H1 (cell line): ENCODE data around the gene UMAD1. TPM values are rescaled to one million over a fixed set of nuclear protein-coding genes. Genes with fewer than 3 reads are reported as not detected.

ENCODE experiments used
- CTCF ChIA-PET: fragments of 300-600 bp; sonication (Branson Sonifier 250); formaldehyde crosslinking; loops from one replicate; lab custom pipeline; 2021; ENCODE audit not compliant: partially characterized antibody; lab: Charles Lee
- POLR2A ChIA-PET: fragments of 300-600 bp; sonication (Branson Sonifier 250); formaldehyde crosslinking; loops from one replicate; lab custom pipeline; 2021; ENCODE audit warnings: inconsistent platforms; ENCODE audit not compliant: partially characterized antibody; lab: Charles Lee
- DNase-seq, 2 experiments: peaks; one replicate each; pipeline versions ENCODE4 v3.0.0 to v3.0.0-alpha.2; 2010 to 2022; ENCODE audit warnings: low spot score in 2 of 2, low read depth in 1 of 2, mixed read lengths in 1 of 2
- FAIRE-seq: peaks from 2 replicates; lab custom pipeline; 2011; peaks lifted over from hg19 to GRCh38; lab: Jason Lieb, UNC
- H2AFZ ChIP-seq: 2 replicates; pipeline ENCODE4 v1.8.1; 2012; ENCODE audit warnings: low read length, inconsistent platforms
- H2AK5ac ChIP-seq: 2 replicates; pipeline ENCODE4 v1.6.1; 2013; ENCODE audit warnings: low read depth, low read length
- H2BK120ac ChIP-seq: replicated peaks from 2 replicates; pipeline ENCODE3; 2013; ENCODE audit warnings: low read depth, low read length, inconsistent platforms
- H2BK12ac ChIP-seq: 2 replicates; pipeline ENCODE4 v1.6.1; 2013; ENCODE audit warnings: low read depth, low read length
- H2BK15ac ChIP-seq: 2 replicates; pipeline ENCODE4 v1.6.1; 2013; ENCODE audit warnings: low read length
- H2BK20ac ChIP-seq: 2 replicates; pipeline ENCODE4 v1.6.1; 2013; ENCODE audit warnings: low read length
- H2BK5ac ChIP-seq: 2 replicates; pipeline ENCODE4 v1.6.1; 2013; ENCODE audit warnings: low read depth, low read length
- H3K14ac ChIP-seq: 2 replicates; pipeline ENCODE4 v1.6.1; 2013; ENCODE audit warnings: inconsistent platforms; ENCODE audit not compliant: insufficient read length
- H3K18ac ChIP-seq: 2 replicates; pipeline ENCODE4 v1.6.1; 2013; ENCODE audit warnings: low read length; ENCODE audit errors: extremely low read depth
- H3K23ac ChIP-seq: 2 replicates; pipeline ENCODE4 v1.6.1; 2013; ENCODE audit warnings: inconsistent platforms; ENCODE audit not compliant: insufficient read length
- H3K23me2 ChIP-seq: 2 replicates; pipeline ENCODE4 v1.6.1; 2013; ENCODE audit warnings: low read depth, low read length
- H3K27ac ChIP-seq: 2 replicates; pipeline ENCODE4 v1.6.1; 2011; ENCODE audit warnings: low read depth, low read length, inconsistent platforms
- H3K27me3 ChIP-seq, 4 experiments: replicated peaks in 1 of 4; 1 replicate in 1 of 4; 2 replicates in 3 of 4; pipeline versions ENCODE4 v1.6.1 to v1.8.1; 2011 to 2013; ENCODE audit warnings: low read length in 3 of 4, mild to moderate bottlenecking in 3 of 4, inconsistent platforms in 2 of 4, mixed read lengths in 2 of 4, moderate library complexity in 1 of 4; ENCODE audit not compliant: control insufficient read depth in 3 of 4, insufficient read depth in 3 of 4; ENCODE audit errors: extremely low read depth in 1 of 4
- H3K36me3 ChIP-seq, 4 experiments: 2 replicates each; pipeline versions ENCODE4 v1.6.1 to v1.8.1; 2011 to 2013; ENCODE audit warnings: mild to moderate bottlenecking in 4 of 4, low read length in 3 of 4, moderate library complexity in 2 of 4, control low read depth in 1 of 4, inconsistent platforms in 1 of 4; ENCODE audit not compliant: insufficient read depth in 4 of 4, control insufficient read depth in 2 of 4
- H3K4ac ChIP-seq: replicated peaks from 2 replicates; pipeline ENCODE3; 2013; ENCODE audit warnings: low read length, low read depth, mixed read lengths, inconsistent platforms; ENCODE audit not compliant: insufficient read length
- H3K4me1 ChIP-seq, 4 experiments: replicated peaks in 1 of 4; 1 replicate in 1 of 4; 2 replicates in 3 of 4; pipeline versions ENCODE4 v1.6.1 to v1.8.1; 2011 to 2013; ENCODE audit warnings: low read length in 3 of 4, inconsistent platforms in 2 of 4, mixed read lengths in 1 of 4; ENCODE audit not compliant: insufficient read depth in 4 of 4, control insufficient read depth in 3 of 4
- H3K4me2 ChIP-seq, 2 experiments: 2 replicates each; pipeline versions ENCODE4 v1.6.1 to v1.8.1; 2011 to 2013; ENCODE audit warnings: low read depth in 2 of 2, low read length in 2 of 2, control low read depth in 1 of 2, inconsistent platforms in 1 of 2, mild to moderate bottlenecking in 1 of 2; ENCODE audit not compliant: insufficient read depth in 1 of 2
- H3K4me3 ChIP-seq, 4 experiments: fragments of 200-600, 300-600 bp in 1 of 4; sonication (generic), shearing (Covaris generic), sonication (Bioruptor Twin) in 1 of 4; 2 replicates each; pipeline versions ENCODE4 v1.5.1 to v1.8.1; 2011 to 2016; ENCODE audit warnings: low read length in 4 of 4, low read depth in 3 of 4, control low read depth in 2 of 4, inconsistent platforms in 2 of 4, mild to moderate bottlenecking in 2 of 4, mixed read lengths in 1 of 4, moderate library complexity in 1 of 4; ENCODE audit not compliant: insufficient read depth in 2 of 4; ENCODE audit errors: extremely low read depth in 1 of 4
- H3K56ac ChIP-seq: replicated peaks from 2 replicates; pipeline ENCODE3; 2013; ENCODE audit warnings: low read depth, mild to moderate bottlenecking, mixed read lengths, low read length, inconsistent platforms; ENCODE audit not compliant: insufficient read length
- H3K79me1 ChIP-seq: 2 replicates; pipeline ENCODE4 v1.6.1; 2013; ENCODE audit warnings: low read depth, low read length, control low read depth
- H3K79me2 ChIP-seq, 2 experiments: 2 replicates each; pipeline versions ENCODE4 v1.6.1 to v1.8.1; 2012 to 2013; ENCODE audit warnings: low read length in 2 of 2, mild to moderate bottlenecking in 2 of 2, inconsistent platforms in 1 of 2; ENCODE audit not compliant: insufficient read depth in 2 of 2, control insufficient read depth in 1 of 2
- H3K9ac ChIP-seq, 4 experiments: replicated peaks in 1 of 4; 1 replicate in 1 of 4; 2 replicates in 3 of 4; pipeline versions ENCODE4 v1.6.1 to v1.8.1; 2011 to 2013; ENCODE audit warnings: low read depth in 3 of 4, low read length in 3 of 4, control low read depth in 2 of 4, mild to moderate bottlenecking in 2 of 4, moderate library complexity in 2 of 4, inconsistent platforms in 1 of 4; ENCODE audit errors: extremely low read depth in 1 of 4
- H3K9me3 ChIP-seq, 2 experiments: 2 replicates each; pipeline versions ENCODE4 v1.6.1 to v1.8.1; 2012 to 2013; ENCODE audit warnings: mild to moderate bottlenecking in 2 of 2, moderate library complexity in 2 of 2, control low read depth in 1 of 2, inconsistent platforms in 1 of 2, low read depth in 1 of 2, low read length in 1 of 2, mixed read lengths in 1 of 2; ENCODE audit not compliant: insufficient read depth in 2 of 2
- H4K20me1 ChIP-seq, 2 experiments: replicated peaks in 1 of 2; 2 replicates each; pipeline versions ENCODE3 to v1.8.1; 2011 to 2013; ENCODE audit warnings: inconsistent platforms in 2 of 2, low read length in 2 of 2, mild to moderate bottlenecking in 1 of 2; ENCODE audit not compliant: insufficient read depth in 2 of 2, control insufficient read depth in 1 of 2
- H4K5ac ChIP-seq: 2 replicates; pipeline ENCODE4 v1.6.1; 2013; ENCODE audit warnings: low read length, low read depth, mixed read lengths, inconsistent platforms; ENCODE audit not compliant: insufficient read length
- H4K8ac ChIP-seq: 2 replicates; pipeline ENCODE4 v1.8.0; 2013; ENCODE audit warnings: mild to moderate bottlenecking, moderate library complexity, low read length, inconsistent platforms; ENCODE audit not compliant: insufficient read depth; ENCODE audit errors: extremely low read depth
- H4K91ac ChIP-seq: replicated peaks from 2 replicates; pipeline ENCODE3; 2013; ENCODE audit warnings: low read length, mixed read lengths, inconsistent platforms; ENCODE audit not compliant: insufficient read length
- BCL11A ChIP-seq, 2 experiments: IDR thresholded peaks; one replicate each; pipeline ENCODE4 v1.6.1; 2011; ENCODE audit warnings: low read depth in 2 of 2, low read length in 2 of 2, mild to moderate bottlenecking in 2 of 2
- BRCA1 ChIP-seq: IDR thresholded peaks from 2 replicates; pipeline ENCODE4 v1.6.1; 2012; ENCODE audit warnings: low read depth, low read length, improper control_type of control experiment
- CREB1 ChIP-seq: IDR thresholded peaks from 2 replicates; pipeline ENCODE4 v1.6.1; 2012; ENCODE audit warnings: inconsistent platforms
- CTBP2 ChIP-seq: IDR thresholded peaks from 2 replicates; pipeline ENCODE4 v1.7.0; 2011; ENCODE audit warnings: borderline replicate concordance, mild to moderate bottlenecking, moderate library complexity, mixed read lengths, low read length; ENCODE audit not compliant: insufficient read depth, insufficient read length
- EGR1 ChIP-seq: IDR thresholded peaks from 2 replicates; pipeline ENCODE4 v1.6.1; 2011; ENCODE audit warnings: low read depth, low read length, borderline replicate concordance
- HDAC6 ChIP-seq: IDR thresholded peaks from one replicate; pipeline ENCODE4 v1.7.1; 2012; ENCODE audit warnings: low read depth, mild to moderate bottlenecking, inconsistent platforms, low read length, moderate library complexity
- KDM4A ChIP-seq: IDR thresholded peaks from one replicate; pipeline ENCODE4 v1.7.1; 2012; ENCODE audit warnings: low read depth, mild to moderate bottlenecking, moderate library complexity, low read length, inconsistent platforms; ENCODE audit not compliant: severe bottlenecking
- MAFK ChIP-seq: IDR thresholded peaks from 2 replicates; pipeline ENCODE4 v1.6.1; 2012; ENCODE audit warnings: low read depth, mild to moderate bottlenecking, improper control_type of control experiment, low read length
- PHF8 ChIP-seq: fragments of 200-600 bp; sonication (generic); conservative IDR thresholded peaks from 2 replicates; pipeline ENCODE4 v1.7.1; 2012; ENCODE audit warnings: low read depth, mild to moderate bottlenecking, inconsistent platforms, low read length, moderate library complexity
- RXRA ChIP-seq: IDR thresholded peaks from 2 replicates; pipeline ENCODE4 v1.6.1; 2011; ENCODE audit warnings: low read depth, mild to moderate bottlenecking, low read length, moderate library complexity; ENCODE audit not compliant: insufficient read depth
- SIRT6 ChIP-seq: IDR thresholded peaks from one replicate; pipeline ENCODE4 v1.7.1; 2012; ENCODE audit warnings: low read length, inconsistent platforms
- SP1 ChIP-seq: IDR thresholded peaks from 2 replicates; pipeline ENCODE4 v1.6.1; 2011; ENCODE audit warnings: low read depth, low read length
- SRF ChIP-seq: IDR thresholded peaks from 2 replicates; pipeline ENCODE4 v1.6.1; 2011; ENCODE audit warnings: mild to moderate bottlenecking, low read depth, low read length, moderate library complexity
- SUZ12 ChIP-seq: fragments of 200-600 bp; sonication (generic); IDR thresholded peaks from 2 replicates; pipeline ENCODE4 v1.6.1; 2012; ENCODE audit warnings: mild to moderate bottlenecking, inconsistent platforms, low read length, moderate library complexity, mixed read lengths
- TAF1 ChIP-seq: IDR thresholded peaks from 2 replicates; pipeline ENCODE4 v1.6.1; 2011; ENCODE audit warnings: mild to moderate bottlenecking, low read depth, low read length
- TAF7 ChIP-seq: optimal IDR thresholded peaks from 2 replicates; pipeline ENCODE3; 2011; ENCODE audit warnings: low read depth, mild to moderate bottlenecking, inconsistent platforms, low read length, moderate library complexity, borderline replicate concordance
- WGBS, 2 experiments: shearing (Covaris generic) in 1 of 2; methylation state at CpG; one replicate each; pipeline versions ENCODE4 v1.1.6 to v1.1.7; 2013 to 2015; ENCODE audit warnings: low lambda C conversion rate in 2 of 2, mixed read lengths in 2 of 2, inconsistent platforms in 1 of 2, low coverage in 1 of 2, missing lambda C conversion rate in 1 of 2; ENCODE audit not compliant: insufficient replicate concordance in 2 of 2, insufficient coverage in 1 of 2, insufficient read length in 1 of 2; ENCODE audit errors: extremely low coverage in 1 of 2, missing lambda C conversion rate in 1 of 2; 5-methylcytosine and 5-hydroxymethylcytosine counted together
- polyA plus RNA-seq, 7 experiments: library from polyadenylated mRNA; depleted of rRNA in 3 of 7; stranded (reverse) in 5 of 7; unstranded in 2 of 7; fragments of >200 nt in 5 of 7; fragments of 200-250 nt in 2 of 7; gene quantifications; 1 replicate in 5 of 7; 2 replicates in 1 of 7; 4 replicates in 1 of 7; pipeline versions ENCODE4 v1.2.1 to v1.2.3, GENCODE V29; 2011 to 2013; ENCODE audit warnings: missing spikeins in 2 of 7, mixed read lengths in 2 of 7
- total RNA-seq: library from RNA; stranded (reverse); fragmentation: NEBNext Ultra II Directional; extraction: Animal tissue kit (Norgen Biotek cat#: 25700); gene quantifications from 2 replicates; pipeline ENCODE4 v1.2.1, GENCODE V29; 2021

UMAD1 gene
- total and polyA plus RNA-seq, 2 of the 8 experiments (the other 6 are each of a cell fraction or from before 2014, with no cell fraction given) = 10.4 to 12.3 TPM

GRCh38 chr7:7870555-7870954 is 230.0 kb downstream of the UMAD1 start:
- Histone ChIP-seq H2BK120ac (no peak overlapping the region), H2BK15ac (no peak overlapping the region), H3K79me1 (no peaks in the 10 kb centered on the region), H3K9me3 (no peaks in the 10 kb centered on the region), H2BK12ac (no peak overlapping the region), H3K79me2 (no peaks in the 10 kb centered on the region), H4K91ac (no peak overlapping the region), H3K23ac (no peak overlapping the region), H3K4ac (no peak overlapping the region), H2AK5ac (no peak overlapping the region), H2BK5ac (no peak overlapping the region), H3K56ac (no peak overlapping the region), H2AFZ (no peak overlapping the region), H3K14ac (no peak overlapping the region), H3K4me1 (peaks cover 0 to 9% (median 6%) of the 10 kb centered on the region in 4 experiments; a peak in 4 of 7 replicates), H3K18ac (no peak overlapping the region), H4K20me1 (no peaks in the 10 kb centered on the region), H4K8ac (no peak overlapping the region), H3K27me3 (no peaks in the 10 kb centered on the region), H3K27ac (no peak overlapping the region), H3K4me3 (no peak overlapping the region), H2BK20ac (no peak overlapping the region), H3K9ac (no peak overlapping the region), H3K36me3 (no peaks in the 10 kb centered on the region), H3K23me2 (no peaks in the 10 kb centered on the region), H3K4me2 (no peak overlapping the region), H4K5ac (no peak overlapping the region)
- DNase-seq = no peak
- 88% methylated on average over 1 of the region's 1 CpG; no CpG with 5 or more reads in 1 of the 2 experiments for WGBS, 2 experiments
- ChIA-PET CTCF (no interaction called here), POLR2A (no interaction called here)
- FAIRE-seq = no peak
- no peak for TF ChIP-seq TAF1
- TF ChIP-seq SP1 = no peak
- TF ChIP-seq CTBP2 = no peak
- TF ChIP-seq SUZ12 = no peak
- no peak for TF ChIP-seq KDM4A
- no peak for TF ChIP-seq MAFK
- no peak for TF ChIP-seq BRCA1
- no peak for TF ChIP-seq CREB1
- no peak for TF ChIP-seq BCL11A (IDR thresholded peaks at IDR 0.05; ENCODE audit: low read depth in 2 of 2, low read length in 2 of 2)
- no peak for TF ChIP-seq RXRA
- TF ChIP-seq EGR1 = no peak
- no peak for TF ChIP-seq HDAC6
- TF ChIP-seq TAF7 = no peak
- TF ChIP-seq SRF = no peak
- TF ChIP-seq SIRT6 = no peak
- TF ChIP-seq PHF8 = no peak
